Measurements from ENCODE around the gene STIMATE.

Gene STIMATE

DNA sequence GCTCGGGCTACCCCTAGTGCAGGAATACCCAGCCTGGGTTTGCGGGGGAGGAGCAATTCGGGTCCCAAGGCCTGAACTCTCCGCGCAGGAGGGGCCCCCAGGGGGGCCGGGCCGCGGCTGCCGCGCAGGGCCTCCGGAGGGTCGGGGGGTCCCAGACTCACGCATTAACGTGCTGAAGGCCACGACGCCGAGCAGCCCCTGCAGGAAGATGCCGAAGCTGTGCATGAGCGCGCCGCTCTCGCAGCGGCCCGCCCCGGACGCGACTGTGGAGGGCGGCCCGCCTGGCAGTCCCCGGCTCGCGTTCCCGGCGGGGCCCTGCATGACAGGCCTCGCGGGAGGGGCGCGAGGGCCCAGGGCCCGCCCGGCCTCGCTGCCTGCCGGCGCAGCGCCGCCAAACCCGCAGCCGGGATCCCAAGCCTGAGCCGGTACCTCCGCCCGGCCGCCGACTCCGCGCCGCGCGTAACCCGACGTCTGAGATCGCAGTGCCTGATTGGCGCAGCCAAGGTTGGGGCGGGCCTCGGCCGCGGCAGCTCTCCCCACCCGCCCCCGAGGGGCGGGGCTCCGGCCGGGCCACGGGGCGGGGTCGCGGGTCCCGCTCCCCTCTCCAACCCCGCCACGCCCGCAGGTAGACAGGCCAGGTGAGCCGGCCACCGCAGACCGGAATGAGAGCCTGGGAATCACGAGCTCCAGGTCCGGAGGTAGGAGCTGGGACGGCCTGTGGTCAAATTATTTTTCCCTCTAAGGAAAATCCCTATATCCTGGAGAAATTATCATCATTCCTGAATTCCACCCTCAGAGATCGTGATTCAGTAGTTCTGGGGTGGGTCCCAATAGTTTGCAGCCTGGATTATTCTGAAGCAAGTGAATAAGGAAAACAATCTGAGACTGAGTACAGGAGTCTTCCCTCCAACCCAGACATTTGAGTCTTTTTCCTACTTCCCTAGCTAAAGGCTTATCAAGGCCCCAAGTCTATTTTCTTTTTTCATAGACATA is at the start of gene STIMATE:
STIMATE (minus strand) TSS at position 419 of the 993 bp plus-strand sequence; CDS start at position 321, 98 bp downstream.
- peak; percentile 75 for DNase-seq

DNA sequence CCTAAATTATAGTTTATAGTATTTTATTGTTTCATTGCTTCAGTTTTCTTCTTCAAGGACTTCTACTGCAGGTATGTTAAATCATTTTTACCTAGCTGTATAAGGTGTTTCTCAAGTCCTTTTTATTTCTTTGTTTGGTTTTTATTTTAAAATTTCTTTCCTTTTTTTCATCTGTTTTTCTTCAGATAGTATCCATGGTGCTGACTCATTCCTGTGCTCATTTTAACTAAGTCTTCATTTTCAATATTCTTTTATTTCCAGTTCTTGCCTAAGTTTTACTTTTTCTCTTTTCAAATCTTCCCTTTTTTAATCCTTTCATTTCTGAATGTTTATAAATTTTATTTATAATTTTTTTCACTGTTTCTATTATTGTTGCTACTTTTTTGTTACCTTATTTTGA is 42.3 kb upstream of the STIMATE start:
- DNase-seq: no peak

DNA sequence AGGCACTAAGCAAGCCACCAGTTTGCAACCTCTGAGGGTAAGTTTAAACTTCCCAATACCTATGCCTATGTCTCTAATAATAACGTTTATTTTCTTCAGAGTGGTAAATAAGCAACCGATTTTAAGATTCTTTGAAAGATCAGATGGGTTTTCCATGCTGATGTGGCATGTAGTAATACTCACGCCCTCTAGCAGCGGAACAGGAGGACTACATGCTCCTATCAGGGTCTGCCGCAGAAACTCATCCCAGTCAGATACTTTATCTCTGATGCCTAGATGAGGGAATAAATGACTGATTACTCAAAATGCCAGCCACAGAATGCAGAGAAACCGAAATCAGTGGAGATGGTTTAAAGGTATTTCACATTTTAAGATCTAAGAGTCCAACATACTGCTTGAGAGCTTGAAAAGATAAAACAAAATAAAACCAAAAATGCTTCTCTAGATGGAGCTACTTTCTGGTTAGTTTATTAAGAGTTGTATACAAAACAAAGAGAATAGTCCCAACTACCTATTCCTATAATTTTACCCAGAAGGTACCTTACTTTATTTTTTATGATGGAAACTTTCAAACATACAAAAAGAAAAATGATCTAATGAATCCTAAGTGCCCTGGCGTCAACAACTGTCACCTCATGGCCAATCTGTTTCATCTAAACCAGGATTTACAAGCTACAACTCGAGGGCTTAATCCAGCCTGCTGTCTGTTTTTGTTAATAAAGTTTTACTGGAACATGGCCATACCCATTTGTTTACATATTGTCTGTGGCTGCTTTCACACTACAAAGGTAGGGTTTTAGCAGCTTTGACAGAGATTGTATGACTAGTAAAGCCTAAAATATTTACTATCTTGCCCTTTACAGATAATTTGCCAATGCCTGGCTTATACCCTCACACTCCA is 37.5 kb upstream of the STIMATE start:
- peak; percentile 15 for DNase-seq

DNA sequence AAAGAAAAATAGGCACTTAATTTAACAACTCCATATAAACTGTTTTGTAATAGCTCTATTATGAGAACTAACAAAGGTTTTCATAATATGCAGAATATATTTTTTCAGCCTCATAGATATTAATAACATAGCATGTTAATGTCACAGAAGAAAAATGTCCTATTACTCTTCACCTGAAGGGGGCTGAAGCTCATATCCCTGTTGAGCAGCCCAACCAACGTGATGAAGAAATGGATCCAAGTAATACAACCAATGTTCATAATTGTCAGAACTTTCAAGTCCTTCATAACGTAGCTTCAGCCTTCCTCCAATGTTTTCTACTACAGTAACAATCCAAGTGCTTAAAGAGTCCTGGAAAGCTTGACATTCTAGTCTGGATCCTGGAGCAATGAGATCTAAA is 34.5 kb upstream of the STIMATE start:
- DNase-seq: no peak

DNA sequence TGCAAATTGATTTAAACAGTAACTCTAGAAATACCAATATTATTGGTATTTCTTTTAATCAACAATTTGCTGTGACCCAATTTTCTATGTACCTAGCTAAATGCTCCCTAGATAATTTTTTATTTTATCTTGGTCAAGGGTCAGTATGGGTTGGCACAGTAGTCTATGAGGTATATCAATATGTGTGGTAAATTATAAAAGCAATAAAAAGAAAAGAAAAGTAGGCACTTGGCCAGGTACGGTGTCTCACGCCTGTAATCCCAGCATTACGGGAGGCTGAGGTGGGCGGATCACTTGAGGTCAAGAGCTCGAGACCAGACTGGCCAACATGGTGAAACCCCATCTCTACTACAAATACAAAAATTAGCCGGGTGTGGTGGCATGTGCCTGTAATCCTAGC is 34.0 kb upstream of the STIMATE start:
- no peak for DNase-seq

DNA sequence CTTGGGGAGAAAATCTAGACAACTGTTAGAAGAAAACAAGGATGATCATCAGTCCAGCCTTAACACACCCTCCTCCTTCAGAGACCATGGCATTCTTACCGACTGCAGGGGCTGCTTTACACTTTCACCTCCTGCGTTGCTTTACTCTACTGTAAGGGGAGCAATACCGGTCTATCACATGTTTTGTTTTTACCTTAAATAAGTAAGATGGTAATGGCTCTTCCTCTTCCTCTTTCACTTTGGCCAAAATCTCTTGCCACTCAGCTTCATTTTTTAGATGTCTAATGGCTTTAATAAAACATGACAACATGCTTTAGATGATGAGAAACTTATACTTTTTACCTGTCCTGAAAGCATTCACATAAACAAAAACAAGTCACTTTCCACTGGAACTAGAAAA is 33.4 kb upstream of the STIMATE start:
- no peak for DNase-seq

DNA sequence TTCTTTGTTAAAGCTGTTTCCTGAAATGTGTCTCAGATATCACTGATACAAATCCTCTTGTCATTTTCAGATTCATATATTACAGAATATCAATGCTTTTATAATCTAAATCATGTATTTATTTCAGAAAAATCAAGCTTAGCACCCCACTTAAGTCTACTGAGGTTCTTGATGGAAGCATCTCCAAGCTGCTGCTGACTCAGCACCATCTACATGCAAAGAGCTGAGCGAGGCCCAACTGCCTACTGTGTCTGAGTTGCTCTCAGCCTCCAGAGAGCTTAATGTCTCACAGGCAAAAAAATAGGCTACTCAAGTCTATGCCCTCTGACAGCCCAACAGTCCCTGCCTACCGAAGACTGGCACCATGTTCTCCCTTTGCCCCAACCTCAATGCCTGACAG is 29.2 kb upstream of the STIMATE start:
- no peak for DNase-seq

DNA sequence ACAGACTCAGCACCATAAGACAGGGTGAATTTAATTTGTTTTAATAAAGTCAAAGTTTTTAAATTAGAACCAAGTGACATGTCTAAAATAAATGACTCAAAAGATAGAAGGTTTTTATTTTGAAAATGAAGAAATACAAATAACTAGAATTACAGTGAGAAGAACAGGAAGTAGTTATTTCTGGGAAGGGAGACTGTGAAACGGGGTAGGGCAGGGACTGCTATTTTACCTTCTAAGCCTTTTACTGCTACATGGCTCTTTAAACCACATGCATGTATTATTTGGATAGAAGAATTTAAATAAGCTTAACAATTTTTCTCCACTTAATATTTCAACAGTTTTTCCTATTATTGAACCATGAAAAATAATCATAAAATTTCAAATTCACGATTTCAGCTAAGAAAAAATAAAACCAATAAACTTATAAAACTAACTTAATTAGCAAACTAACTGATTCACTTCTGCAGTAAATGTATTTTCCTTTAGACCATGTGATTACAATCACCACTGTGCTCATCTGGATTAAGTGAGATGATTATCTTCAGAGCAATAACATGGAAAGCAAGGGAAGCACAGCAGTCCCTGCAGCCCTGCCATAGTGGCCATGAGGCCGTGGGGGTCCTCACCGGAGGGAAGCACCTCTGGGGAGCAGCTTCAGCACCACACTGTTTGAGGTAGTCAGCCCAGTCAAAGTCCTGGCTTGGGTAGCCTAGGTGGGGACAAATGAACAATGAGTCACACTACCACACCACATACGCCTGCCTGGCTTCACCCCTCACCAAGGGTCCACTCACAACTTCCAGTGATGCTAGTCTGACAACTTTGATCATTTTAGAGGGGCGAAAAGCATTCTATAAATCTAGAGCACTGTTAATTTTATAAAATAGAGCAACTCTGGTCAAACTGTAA is 28.3 kb upstream of the STIMATE start:
- DNase-seq: no peak

DNA sequence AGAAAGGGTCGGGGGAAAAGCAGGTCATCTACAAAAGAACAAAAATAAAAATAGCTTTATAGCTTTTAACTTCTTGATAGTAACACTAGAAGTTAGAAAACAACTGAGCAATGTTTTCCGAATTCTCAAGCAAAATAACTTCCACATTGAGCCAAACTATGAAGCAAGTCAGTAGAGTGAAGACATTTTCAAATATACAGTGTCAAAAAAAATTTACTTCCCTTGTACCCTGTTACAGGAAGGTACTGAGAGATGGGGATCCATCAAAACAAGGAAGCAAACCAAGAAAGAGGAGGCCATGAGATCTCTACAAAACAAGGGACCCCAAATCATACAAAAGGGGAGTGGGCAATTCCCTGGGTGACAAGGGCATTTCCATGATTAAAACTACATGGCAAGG is 26.6 kb upstream of the STIMATE start:
- no peak for DNase-seq

DNA sequence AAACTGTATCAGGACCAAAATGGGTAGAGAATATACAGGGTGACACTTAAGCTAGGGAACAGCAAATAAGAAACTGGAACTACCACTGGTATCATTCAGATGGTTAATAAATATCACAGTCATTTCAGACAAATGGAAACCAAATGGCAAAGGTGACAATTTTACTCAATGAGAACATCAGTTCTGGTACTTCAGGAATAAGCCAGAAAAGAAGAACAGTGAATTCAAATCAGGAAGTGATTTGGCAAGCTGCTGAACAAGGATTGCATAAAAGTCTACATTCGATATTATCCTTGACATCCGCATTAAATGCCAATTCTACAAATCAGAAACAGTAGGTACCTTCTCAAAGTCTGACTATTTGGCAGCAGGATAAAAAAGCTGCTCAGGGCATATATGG is 23.5 kb upstream of the STIMATE start:
- DNase-seq: no peak

DNA sequence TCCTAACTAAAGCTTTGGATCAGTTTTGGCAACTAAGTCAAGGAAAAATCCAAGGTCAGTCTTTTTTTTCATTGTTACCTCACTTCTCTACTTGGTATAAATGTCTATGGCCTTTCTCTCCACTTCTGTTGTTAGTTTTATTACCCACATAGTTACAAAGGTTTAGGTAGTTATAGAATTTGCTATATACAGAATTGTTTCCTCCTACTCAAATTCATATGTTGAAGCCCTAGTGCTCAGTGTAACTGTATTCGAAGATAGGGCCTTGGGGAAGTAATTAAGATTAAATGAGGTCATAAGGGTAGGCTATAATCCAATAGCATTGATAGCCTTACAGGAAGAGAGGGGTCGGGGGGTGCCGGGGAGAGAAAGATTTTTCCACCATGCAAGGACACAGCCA is 19.7 kb upstream of the STIMATE start:
- DNase-seq: no peak

DNA sequence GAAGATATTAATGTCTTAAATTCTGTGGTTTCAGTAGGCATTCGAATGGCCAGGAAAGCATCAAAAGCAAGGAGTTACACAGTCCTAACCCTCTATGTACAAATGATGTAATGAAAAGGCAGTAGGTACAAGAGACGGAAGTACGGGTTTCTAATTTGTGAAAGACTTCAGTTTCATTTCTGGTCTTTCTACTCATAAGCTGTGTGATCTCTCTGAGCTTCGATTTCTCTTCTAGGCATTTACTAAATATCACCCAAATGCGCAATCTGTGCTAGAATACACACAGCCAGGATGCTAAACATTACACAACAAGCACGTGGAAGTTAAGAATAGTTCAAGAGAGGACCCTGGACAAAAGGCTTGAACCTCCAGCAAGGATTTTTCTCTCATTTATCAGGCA is 17.9 kb upstream of the STIMATE start:
- DNase-seq: no peak

DNA sequence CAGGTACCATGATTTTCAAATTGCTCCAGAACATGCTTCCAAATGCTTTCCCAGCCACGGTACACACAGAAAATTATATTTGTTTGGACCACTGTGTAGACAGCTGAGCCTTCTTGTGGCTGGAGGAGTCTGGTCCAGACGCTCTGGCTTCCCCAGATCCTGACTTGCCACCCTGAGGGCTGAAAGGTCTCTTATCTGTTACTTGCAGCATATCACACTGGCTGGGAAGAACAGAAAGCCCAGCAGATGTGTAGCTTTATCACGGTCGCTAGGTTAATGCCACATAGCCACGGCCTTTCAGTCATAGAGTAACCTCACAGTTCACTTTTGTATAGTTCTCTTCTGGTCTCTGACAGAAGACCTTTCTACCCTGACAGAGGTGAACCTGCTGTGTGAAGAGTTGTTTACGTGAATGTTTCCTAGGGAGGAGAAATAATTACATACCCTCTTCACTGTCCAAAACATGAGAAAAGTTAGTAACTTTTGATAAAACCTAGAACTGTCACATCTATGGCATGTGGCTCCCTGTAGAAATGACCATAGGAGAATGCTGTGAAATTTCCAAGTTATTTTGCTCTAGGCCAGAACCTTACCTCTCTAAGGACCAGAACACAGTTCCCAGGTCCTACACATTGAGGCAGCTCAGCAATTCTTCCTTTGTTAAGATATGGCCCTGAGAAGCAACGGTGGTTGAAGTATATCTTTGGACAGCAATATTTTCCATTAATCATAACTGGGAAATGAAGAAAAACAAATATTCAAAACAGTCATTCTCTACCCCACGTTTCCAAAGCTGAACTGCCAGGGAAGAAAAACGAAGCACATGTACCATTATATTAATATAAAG is 15.8 kb upstream of the STIMATE start:
- no peak for DNase-seq

DNA sequence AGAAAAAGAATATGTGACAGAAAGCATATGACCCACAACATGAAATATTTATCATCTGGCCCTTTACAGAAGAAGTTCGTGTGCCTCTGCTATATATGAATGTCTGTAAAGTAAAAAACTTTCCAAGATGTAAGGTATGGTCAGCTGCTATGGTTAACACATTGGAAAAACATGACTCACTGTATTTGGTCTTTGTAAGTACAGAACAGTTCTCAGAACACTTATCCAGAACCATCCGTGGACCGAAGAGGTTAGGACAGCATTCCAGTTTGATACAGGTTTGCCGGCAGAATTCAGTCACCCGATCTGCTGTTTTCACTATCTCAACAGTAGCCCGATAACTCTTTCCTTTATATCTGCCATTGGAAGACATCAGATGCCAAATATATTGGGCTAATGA is 13.5 kb upstream of the STIMATE start:
- DNase-seq: no peak

DNA sequence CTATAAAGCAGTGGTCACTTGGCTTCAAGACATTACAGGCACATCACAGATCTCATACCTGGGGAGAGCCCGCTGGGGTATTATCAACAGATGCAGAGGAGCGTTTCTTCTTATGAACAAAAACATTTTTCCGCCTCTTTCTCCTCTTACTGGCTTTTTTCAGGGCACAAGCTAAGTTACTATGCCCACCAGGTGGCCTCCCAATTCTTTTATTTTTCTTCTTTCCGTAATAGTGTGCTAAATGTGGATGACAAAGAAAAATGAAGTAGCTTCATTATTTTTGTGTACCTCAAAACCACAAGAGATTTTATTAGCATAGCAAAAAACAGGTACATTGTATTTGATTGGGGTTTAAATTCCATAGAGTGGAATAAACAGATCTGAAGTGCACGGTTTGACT is 10.1 kb upstream of the STIMATE start:
- no peak for DNase-seq

DNA sequence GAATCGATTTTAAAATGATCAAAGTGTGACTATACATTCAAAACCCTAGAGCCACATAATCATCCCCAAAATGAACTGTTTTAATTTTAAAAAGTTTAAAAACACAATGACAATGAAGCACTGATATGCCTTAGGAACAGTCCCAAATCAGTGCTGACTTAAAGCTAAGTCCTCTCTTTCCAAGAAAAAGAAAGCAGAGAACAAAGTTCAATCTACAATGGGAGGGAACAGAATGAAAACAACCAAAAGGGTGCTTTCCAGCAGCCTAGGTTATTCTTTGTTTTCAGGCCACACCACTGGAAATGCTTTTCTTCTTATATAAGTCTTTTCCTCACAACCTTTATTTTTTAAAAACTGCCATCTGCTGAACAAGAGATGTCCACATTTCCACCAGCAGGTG is 7.2 kb upstream of the STIMATE start:
- DNase-seq: no peak

DNA sequence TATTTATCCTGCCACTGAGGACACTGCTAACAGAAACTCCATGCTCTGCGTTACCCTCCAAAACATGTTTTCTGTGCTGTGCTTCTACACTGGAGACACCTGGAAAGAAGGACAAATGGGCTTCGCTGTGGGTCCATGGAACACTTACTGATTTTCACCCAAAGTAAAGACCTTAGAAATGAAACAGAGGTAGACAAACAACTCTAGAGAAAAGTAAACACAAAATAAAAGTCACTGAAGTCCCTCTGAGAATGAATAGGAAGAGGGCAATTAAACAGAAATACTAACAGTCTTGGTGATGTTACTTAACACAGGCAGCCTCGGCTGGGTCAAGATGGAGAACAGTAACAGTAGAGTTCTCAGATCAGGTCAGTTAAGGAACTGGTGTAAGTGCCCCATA is 6.7 kb upstream of the STIMATE start:
- DNase-seq: no peak

DNA sequence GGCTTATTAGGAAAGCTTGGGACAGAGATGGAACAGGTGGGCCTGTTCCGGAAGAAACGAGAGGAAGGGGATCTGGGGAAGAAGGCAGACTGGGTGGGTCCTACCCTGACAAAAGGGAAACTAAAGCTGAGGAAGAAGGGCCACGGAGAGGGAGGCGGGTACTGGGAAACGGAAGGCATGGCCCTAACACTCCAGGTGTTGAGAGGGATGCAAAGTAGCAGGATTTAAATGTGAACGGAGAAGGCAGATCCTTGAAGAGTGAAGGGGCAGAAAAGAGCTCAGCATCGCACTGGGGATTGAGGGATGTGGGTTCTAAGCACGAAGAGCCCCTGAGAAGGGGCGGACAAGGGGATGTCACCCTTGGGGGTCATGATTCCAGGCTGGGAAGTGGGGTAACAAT is 735 bp downstream of the STIMATE start:
- no peak for DNase-seq

DNA sequence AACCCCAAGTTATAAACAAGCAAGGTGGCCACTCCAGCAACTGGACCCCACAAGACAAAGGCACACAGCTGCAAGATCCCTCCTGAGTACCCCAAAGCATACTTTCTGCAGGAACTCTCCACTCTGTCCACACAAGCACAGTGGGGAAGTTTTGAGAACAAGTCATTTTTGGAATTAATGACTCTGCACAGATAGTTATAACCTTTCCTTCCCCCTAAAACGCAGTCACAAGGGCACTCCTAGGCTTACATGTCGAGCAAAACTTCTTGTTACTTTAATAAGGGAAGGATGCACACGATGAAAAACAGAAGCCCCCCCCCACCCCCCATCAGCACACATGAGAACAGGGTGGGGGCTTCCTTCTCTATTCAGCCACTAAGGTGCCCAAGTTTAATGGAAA is 1.2 kb downstream of the STIMATE start:
- no peak for DNase-seq

DNA sequence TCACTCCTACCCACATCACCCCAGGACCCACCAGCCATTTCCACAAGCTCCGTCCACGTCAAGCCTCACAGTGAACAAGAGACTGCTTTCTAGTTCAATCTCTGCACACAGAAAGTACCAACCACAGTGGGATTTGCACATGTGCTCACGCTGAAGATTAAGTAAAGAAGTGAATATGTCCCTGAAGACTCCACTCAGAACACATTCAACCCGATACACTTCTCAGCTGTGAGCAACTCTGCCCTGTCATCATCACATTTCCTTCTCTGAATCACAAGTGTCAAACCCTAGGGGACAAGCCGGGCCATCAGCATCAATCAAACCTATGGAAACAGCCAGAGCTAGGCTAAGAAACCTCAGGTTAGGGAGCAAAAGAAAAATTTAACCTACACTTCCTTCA is 1.9 kb downstream of the STIMATE start:
- no peak for DNase-seq

DNA sequence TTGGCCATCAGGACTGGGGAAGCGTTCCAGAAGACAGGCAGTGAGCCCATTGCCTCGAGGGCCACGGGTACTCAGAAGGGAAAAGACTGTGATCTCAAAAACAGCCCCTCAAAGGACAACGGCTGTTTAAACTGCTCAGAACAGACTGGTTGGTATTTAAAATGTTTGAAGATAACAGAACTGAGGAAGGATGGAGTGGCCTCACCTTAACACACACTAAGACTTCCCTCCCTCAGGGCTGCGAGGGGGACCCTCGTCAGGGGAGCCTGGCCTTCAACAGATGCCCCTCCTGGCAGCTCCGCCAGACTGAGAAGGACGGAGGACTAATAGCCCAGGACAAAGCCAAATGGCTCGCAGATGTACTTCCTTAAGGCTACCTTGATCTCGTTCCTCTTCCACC is 2.6 kb downstream of the STIMATE start:
- DNase-seq: no peak

DNA sequence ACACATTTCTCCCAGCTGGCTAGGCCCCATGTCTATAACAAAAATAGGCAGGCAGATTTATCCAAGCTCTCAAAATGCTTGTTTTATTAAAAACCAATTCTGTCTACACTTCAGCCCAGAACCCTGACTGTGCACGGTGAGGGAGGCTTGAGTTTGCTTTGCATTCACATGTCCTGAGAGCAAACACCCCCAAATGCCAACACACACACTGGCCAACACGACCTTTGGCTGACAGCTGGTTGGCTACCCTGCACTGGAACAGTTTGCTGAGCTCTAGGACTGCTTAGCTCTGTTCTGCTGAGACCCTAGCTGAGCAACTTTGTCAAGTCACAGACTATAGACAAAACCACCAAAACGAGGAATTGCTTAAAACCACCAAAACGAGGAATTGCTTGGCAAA is 3.6 kb downstream of the STIMATE start:
- no peak for DNase-seq

Data from GDM1 (cell line).